ENCODE data around the gene UCP2.
A peak's percentile ranks its signal among the peaks of the same experiment; 100 is the strongest.

UCP2 gene

DNA sequence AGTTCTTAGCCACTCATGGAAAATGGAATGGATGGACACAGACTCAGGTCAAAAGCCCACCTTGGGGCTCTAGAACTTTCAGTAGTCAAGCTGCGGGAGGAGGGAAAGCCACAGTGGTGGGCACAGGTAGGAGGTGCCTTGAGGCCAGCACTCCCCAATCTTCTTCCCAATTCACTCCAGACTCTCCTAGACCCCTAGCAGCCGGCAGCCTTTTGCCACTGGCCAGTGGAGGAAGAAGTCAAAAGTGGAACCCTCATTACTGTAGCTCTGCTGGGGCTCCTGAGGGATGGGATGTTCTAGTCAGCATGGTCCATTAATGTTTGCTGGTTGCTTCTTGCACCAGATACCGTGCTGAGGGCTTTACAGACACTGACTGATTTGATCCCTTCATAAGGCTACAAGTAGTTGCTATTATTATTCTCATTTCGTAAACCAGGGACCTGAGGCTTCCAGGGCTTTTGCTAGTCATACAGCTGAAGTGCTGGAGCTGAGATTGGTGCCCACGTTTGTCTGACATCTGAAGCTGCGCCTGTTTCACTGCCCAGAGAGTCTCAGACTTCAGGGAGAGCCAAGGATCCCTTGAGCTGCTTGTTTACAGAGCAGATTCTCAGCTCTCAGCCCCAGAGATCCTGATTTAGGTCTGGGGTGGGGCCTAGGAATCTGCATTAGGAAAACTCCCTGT is 25.2 kb upstream of the UCP2 start:
- Histone ChIP-seq H3K79me2 (ENCODE audit: insufficient read depth, low read length) (no peaks in the 10 kb centered on the region), H3K4me2 (ENCODE audit: low read depth, low read length, poor library complexity, severe bottlenecking) (no peak overlapping the region), H3K27me3 (ENCODE audit: insufficient read depth, low read length, poor library complexity, severe bottlenecking) (no peaks in the 10 kb centered on the region), H4K20me1 (ENCODE audit: insufficient read depth, low read length, poor library complexity, severe bottlenecking) (no peaks in the 10 kb centered on the region), H2AFZ (ENCODE audit: low read length) (no peak overlapping the region), H3F3A (ENCODE audit: low read depth) (no peaks in the 10 kb centered on the region), H3K9me3 (ENCODE audit: insufficient read depth, low read depth, low read length) (no peaks in the 10 kb centered on the region), H3K4me1 (ENCODE audit: insufficient read depth, low read length, poor library complexity, severe bottlenecking) (peaks cover 40% of the 10 kb centered on the region), H3K9ac (ENCODE audit: low read depth, low read length, poor library complexity, severe bottlenecking) (no peak overlapping the region), H3K4me3 (ENCODE audit: low read length, poor library complexity, severe bottlenecking) (no peak overlapping the region), H3K36me3 (ENCODE audit: insufficient read depth, low read length) (peaks cover under 1% of the 10 kb centered on the region; the same call in 1 of the 2 replicates), H3K9me2 (replicated peaks; ENCODE audit: low read depth, low read length) (no peaks in the 10 kb centered on the region)
- TF ChIP-seq CTCF (conservative IDR thresholded peaks at IDR 0.05; ENCODE audit: low read length) (no peak), EZH2phosphoT487 (IDR thresholded peaks at IDR 0.05; ENCODE audit: borderline replicate concordance) (no peak)

GRCh38 chr11:74006743-74007304 is 24.2 kb upstream of the UCP2 start:
- no peaks in the 10 kb centered on the region for H3K36me3 ChIP-seq (ENCODE audit: insufficient read depth, low read length)
- H3K9me3 ChIP-seq (ENCODE audit: insufficient read depth, low read depth, low read length) = no peaks in the 10 kb centered on the region
- no peaks in the 10 kb centered on the region for H3K79me2 ChIP-seq (ENCODE audit: insufficient read depth, low read length)
- H3K4me2 ChIP-seq (ENCODE audit: low read depth, low read length, poor library complexity, severe bottlenecking) = no peak overlapping the region
- H3K9ac ChIP-seq (ENCODE audit: low read depth, low read length, poor library complexity, severe bottlenecking) = no peak overlapping the region
- H3K9me2 ChIP-seq (replicated peaks; ENCODE audit: low read depth, low read length) = no peaks in the 10 kb centered on the region
- no peak overlapping the region for H2AFZ ChIP-seq (ENCODE audit: low read length)
- H3K4me1 ChIP-seq (ENCODE audit: insufficient read depth, low read length, poor library complexity, severe bottlenecking) = peaks cover 38% of the 10 kb centered on the region
- H3F3A ChIP-seq (ENCODE audit: low read depth) = no peaks in the 10 kb centered on the region
- no peaks in the 10 kb centered on the region for H3K27me3 ChIP-seq (ENCODE audit: insufficient read depth, low read length, poor library complexity, severe bottlenecking)
- TF ChIP-seq CTCF (conservative IDR thresholded peaks at IDR 0.05; ENCODE audit: low read length) = no peak
- no peak for TF ChIP-seq EZH2phosphoT487 (IDR thresholded peaks at IDR 0.05; ENCODE audit: borderline replicate concordance)
- no peaks in the 10 kb centered on the region for H4K20me1 ChIP-seq (ENCODE audit: insufficient read depth, low read length, poor library complexity, severe bottlenecking)
- no peak overlapping the region for H3K4me3 ChIP-seq (ENCODE audit: low read length, poor library complexity, severe bottlenecking)

DNA sequence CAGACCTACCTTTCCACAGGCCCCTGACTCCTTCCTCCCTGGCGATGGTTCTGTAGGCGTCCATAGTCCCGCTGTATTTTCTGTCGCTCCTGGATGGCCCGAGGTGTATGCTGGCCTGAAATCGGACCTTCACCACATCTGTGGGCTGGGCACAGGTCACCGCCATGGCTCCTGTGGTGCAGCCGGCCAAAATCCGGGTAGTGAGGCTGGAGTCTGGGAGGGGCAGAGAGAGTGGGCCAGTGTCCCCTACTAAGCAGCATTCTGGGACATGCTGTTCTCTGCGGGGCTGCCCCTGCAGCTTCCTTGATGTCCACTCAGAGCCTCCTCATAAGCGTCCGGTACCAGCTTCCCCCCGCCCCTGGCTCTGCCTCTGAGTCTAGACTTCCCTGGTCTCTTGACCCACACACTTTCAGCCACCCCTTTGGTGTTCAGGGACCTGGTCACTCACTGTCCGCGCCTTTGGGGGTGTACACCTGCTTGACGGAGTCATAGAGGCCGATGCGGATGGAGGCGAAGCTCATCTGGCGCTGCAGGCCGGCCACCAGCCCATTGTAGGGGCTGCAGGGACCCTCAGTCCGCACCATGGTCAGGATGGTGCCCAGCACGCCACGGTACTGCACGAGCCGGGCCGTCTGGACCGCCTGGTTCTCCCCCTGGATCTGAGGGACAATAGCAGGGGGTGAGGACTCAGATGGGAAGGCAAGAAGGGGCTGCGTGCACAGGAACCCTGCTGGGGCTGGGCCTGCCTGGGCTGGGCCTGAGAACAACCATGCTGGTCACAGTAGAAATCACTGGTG is 23.3 kb upstream of the UCP2 start:
- Histone ChIP-seq H2AFZ (ENCODE audit: low read length) (no peak overlapping the region), H3K4me1 (ENCODE audit: insufficient read depth, low read length, poor library complexity, severe bottlenecking) (peaks cover 29% of the 10 kb centered on the region), H3K36me3 (ENCODE audit: insufficient read depth, low read length) (no peaks in the 10 kb centered on the region), H3F3A (ENCODE audit: low read depth) (no peaks in the 10 kb centered on the region), H3K4me2 (ENCODE audit: low read depth, low read length, poor library complexity, severe bottlenecking) (peak overlapping the region; percentile 23), H3K9me2 (replicated peaks; ENCODE audit: low read depth, low read length) (no peaks in the 10 kb centered on the region), H4K20me1 (ENCODE audit: insufficient read depth, low read length, poor library complexity, severe bottlenecking) (no peaks in the 10 kb centered on the region), H3K79me2 (ENCODE audit: insufficient read depth, low read length) (no peaks in the 10 kb centered on the region), H3K4me3 (ENCODE audit: low read length, poor library complexity, severe bottlenecking) (no peak overlapping the region), H3K9ac (ENCODE audit: low read depth, low read length, poor library complexity, severe bottlenecking) (peak overlapping the region; percentile 18), H3K27me3 (ENCODE audit: insufficient read depth, low read length, poor library complexity, severe bottlenecking) (no peaks in the 10 kb centered on the region), H3K9me3 (ENCODE audit: insufficient read depth, low read depth, low read length) (no peaks in the 10 kb centered on the region)
- TF ChIP-seq CTCF (conservative IDR thresholded peaks at IDR 0.05; ENCODE audit: low read length) (no peak), EZH2phosphoT487 (IDR thresholded peaks at IDR 0.05; ENCODE audit: borderline replicate concordance) (no peak)

Data from Loucy (cell line).